ENCODE results near the gene BACH2. TPM values are rescaled to one million over a fixed set of nuclear protein-coding genes. Genes with fewer than 3 reads are reported as not detected.

The BACH2 gene
- total and polyA plus RNA-seq, 8 donors, result 0.19 to 10.8 (median 1.4) TPM; not detected in 1

GRCh38 chr6:90146921-90147649 is 149.6 kb downstream of the BACH2 start:
- DNase-seq, result no peak
- 84 to 93% (median 89%) methylated on average over 13 of the region's 13 CpGs for WGBS, 5 donors
- intact Hi-C loops (cut with DNase I; ENCODE audit: low total_unique reads), result no loop called here
- Histone ChIP-seq H3K9me3 (no peaks in the 10 kb centered on the region), H3K4me3 (no peak overlapping the region), H3K27ac (no peak overlapping the region), H3K27me3 (no peaks in the 10 kb centered on the region), H3K36me3 (no peaks in the 10 kb centered on the region), H3K4me1 (no peaks in the 10 kb centered on the region)
- TF ChIP-seq POLR2AphosphoS5 (IDR thresholded peaks at IDR 0.05) (no peak), POLR2A (IDR thresholded peaks at IDR 0.05) (no peak), CTCF (IDR thresholded peaks at IDR 0.05) (no peak)

- no peaks in the 10 kb centered on the region for H3K36me3 ChIP-seq
- no peaks in the 10 kb centered on the region for H3K9me3 ChIP-seq
- TF ChIP-seq POLR2AphosphoS5 (IDR thresholded peaks at IDR 0.05) (no peak), POLR2A (IDR thresholded peaks at IDR 0.05) (no peak), CTCF (IDR thresholded peaks at IDR 0.05) (no peak), EP300 (IDR thresholded peaks at IDR 0.05) (no peak)
- H3K27me3 ChIP-seq, result no peaks in the 10 kb centered on the region
- no peak overlapping the region for H3K27ac ChIP-seq
- no peaks in the 10 kb centered on the region for H3K4me1 ChIP-seq
- 82 to 88% (median 83%) methylated on average over 4 of the region's 4 CpGs for WGBS, 5 donors
- intact Hi-C loops (cut with DNase I; ENCODE audit: low total_unique reads), result no loop called here
- no peak for DNase-seq
- H3K4me3 ChIP-seq, result no peak overlapping the region
Observed at GRCh38 chr6:90146024-90146423, 150.6 kb downstream of the BACH2 start.

GRCh38 chr6:90144928-90145555 is 151.6 kb downstream of the BACH2 start:
- no peak overlapping the region for H3K27ac ChIP-seq
- intact Hi-C loops (cut with DNase I; ENCODE audit: low total_unique reads), result no loop called here
- no peak for DNase-seq
- H3K9me3 ChIP-seq, result no peaks in the 10 kb centered on the region
- no peaks in the 10 kb centered on the region for H3K27me3 ChIP-seq
- H3K36me3 ChIP-seq, result no peaks in the 10 kb centered on the region
- WGBS, 5 donors, result 81 to 91% (median 89%) methylated on average over 3 of the region's 3 CpGs
- no peak for TF ChIP-seq CTCF (IDR thresholded peaks at IDR 0.05)
- no peak for TF ChIP-seq EP300 (IDR thresholded peaks at IDR 0.05)
- no peak for TF ChIP-seq POLR2AphosphoS5 (IDR thresholded peaks at IDR 0.05)
- no peak for TF ChIP-seq POLR2A (IDR thresholded peaks at IDR 0.05)
- no peaks in the 10 kb centered on the region for H3K4me1 ChIP-seq
- H3K4me3 ChIP-seq, result no peak overlapping the region

GRCh38 chr6:90144396-90144795 is 152.2 kb downstream of the BACH2 start:
- Histone ChIP-seq H3K27me3 (no peaks in the 10 kb centered on the region), H3K36me3 (no peaks in the 10 kb centered on the region), H3K27ac (no peak overlapping the region), H3K4me3 (no peak overlapping the region), H3K4me1 (no peaks in the 10 kb centered on the region), H3K9me3 (no peaks in the 10 kb centered on the region)
- WGBS, 5 donors, result 65 to 76% (median 68%) methylated on average over 3 of the region's 3 CpGs
- no peak for DNase-seq
- intact Hi-C loops (cut with DNase I; ENCODE audit: low total_unique reads), result no loop called here
- no peak for TF ChIP-seq CTCF (IDR thresholded peaks at IDR 0.05)
- TF ChIP-seq EP300 (IDR thresholded peaks at IDR 0.05), result no peak
- no peak for TF ChIP-seq POLR2AphosphoS5 (IDR thresholded peaks at IDR 0.05)
- TF ChIP-seq POLR2A (IDR thresholded peaks at IDR 0.05), result no peak

Measured in stomach (tissue), 9 donors.